HG02970 (cell line): Measurements from ENCODE around the gene GPR39.
"Not testable (repeated sequence)": the region's sequence is repeated elsewhere in the genome, so short reads cannot be mapped to it uniquely, and the experiment has no call there.

Source experiments
- ATAC-seq: cut with Tn5 transposase; IDR thresholded peaks from one replicate; pipeline ENCODE4 v1.9.1; 2021; ENCODE audit warnings: mild to moderate bottlenecking, moderate library complexity, moderate number of reproducible peaks; ENCODE audit not compliant: unreplicated experiment, low FRiP score

Gene GPR39

GRCh38 chr2:132482821-132483220 lies 66.2 kb downstream of the GPR39 start:
- ATAC-seq, result no peak

GRCh38 chr2:132484144-132484543 lies 67.5 kb downstream of the GPR39 start:
- no peak for ATAC-seq

GRCh38 chr2:132488491-132488890 lies 71.9 kb downstream of the GPR39 start:
- no peak for ATAC-seq

GRCh38 chr2:132489150-132489549 lies 72.5 kb downstream of the GPR39 start:
- no peak for ATAC-seq

GRCh38 chr2:132495881-132496280 lies 79.3 kb downstream of the GPR39 start:
- no peak for ATAC-seq

- no peak for ATAC-seq
Observed at GRCh38 chr2:132496555-132496954, 80.0 kb downstream of the GPR39 start.

- no peak for ATAC-seq
Observed at GRCh38 chr2:132497591-132497990, 81.0 kb downstream of the GPR39 start.

- ATAC-seq, result no peak
Observed at GRCh38 chr2:132503701-132504100, 87.1 kb downstream of the GPR39 start.

- ATAC-seq, result no peak
Observed at GRCh38 chr2:132515010-132515409, 98.4 kb downstream of the GPR39 start.

GRCh38 chr2:132517386-132517785 lies 100.8 kb downstream of the GPR39 start:
- no peak for ATAC-seq

GRCh38 chr2:132518302-132518701 lies 101.7 kb downstream of the GPR39 start:
- no peak for ATAC-seq

GRCh38 chr2:132519566-132519965 lies 103.0 kb downstream of the GPR39 start:
- no peak for ATAC-seq

GRCh38 chr2:132521341-132521740 lies 104.7 kb downstream of the GPR39 start:
- no peak for ATAC-seq

- ATAC-seq, result no peak
Observed at GRCh38 chr2:132522901-132523300, 106.3 kb downstream of the GPR39 start.

- not testable (repeated sequence) for ATAC-seq
Observed at GRCh38 chr2:132537061-132537460, 120.5 kb downstream of the GPR39 start.

- ATAC-seq, result no peak
Observed at GRCh38 chr2:132538331-132538855, 121.8 kb downstream of the GPR39 start.

GRCh38 chr2:132540166-132540565 lies 123.6 kb downstream of the GPR39 start:
- ATAC-seq, result no peak

- no peak for ATAC-seq
Observed at GRCh38 chr2:132542953-132543569, 126.5 kb downstream of the GPR39 start.

- ATAC-seq, result no peak
Observed at GRCh38 chr2:132544006-132544630, 127.5 kb downstream of the GPR39 start.

- ATAC-seq, result no peak
Observed at GRCh38 chr2:132547090-132547687, 130.6 kb downstream of the GPR39 start.

- ATAC-seq, result no peak
Observed at GRCh38 chr2:132549935-132550670, 133.5 kb downstream of the GPR39 start.
